OCI-LY1 (cell line): ENCODE measurements around the gene DEPDC5.

ENCODE experiments used
- H2AFZ ChIP-seq: fragments of 200-600 bp; sonication (generic), shearing (Covaris generic); 2 replicates; pipeline ENCODE4 v1.6.0; 2014; ENCODE audit warnings: antibody characterized with exemption, mild to moderate bottlenecking, low read length
- H3F3A ChIP-seq: fragments of 200-600 bp; sonication (generic), shearing (Covaris generic); 2 replicates; pipeline ENCODE4 v1.6.0; 2014; ENCODE audit warnings: mild to moderate bottlenecking, antibody characterized with exemption, low read length, moderate library complexity; ENCODE audit not compliant: insufficient read depth
- H3K27ac ChIP-seq: fragments of 200-600 bp; sonication (generic); 2 replicates; pipeline ENCODE4 v1.5.1; 2014; ENCODE audit warnings: low read length, mixed run types, mild to moderate bottlenecking, low read depth; ENCODE audit not compliant: poor library complexity, severe bottlenecking
- H3K27me3 ChIP-seq: fragments of 200-600 bp; sonication (generic); 2 replicates; pipeline ENCODE4 v1.6.0; 2014; ENCODE audit warnings: antibody characterized with exemption, mild to moderate bottlenecking, low read length, moderate library complexity; ENCODE audit not compliant: insufficient read depth
- H3K36me3 ChIP-seq: fragments of 200-600 bp; sonication (generic); 2 replicates; pipeline ENCODE4 v1.6.1; 2014; ENCODE audit warnings: mild to moderate bottlenecking, antibody characterized with exemption, low read length, moderate library complexity, mixed read lengths; ENCODE audit not compliant: insufficient read depth
- H3K4me1 ChIP-seq: fragments of 200-600 bp; sonication (generic); 2 replicates; pipeline ENCODE4 v1.5.1; 2014; ENCODE audit warnings: mild to moderate bottlenecking, low read length, moderate library complexity; ENCODE audit not compliant: insufficient read depth, severe bottlenecking
- H3K4me2 ChIP-seq: fragments of 200-600 bp; sonication (generic), shearing (Covaris generic); 2 replicates; pipeline ENCODE4 v1.6.1; 2014; ENCODE audit warnings: low read length
- H3K4me3 ChIP-seq: fragments of 200-600 bp; sonication (generic); 2 replicates; pipeline ENCODE4 v1.5.1; 2014; ENCODE audit warnings: low read length, low read depth, mild to moderate bottlenecking, mixed read lengths; ENCODE audit not compliant: poor library complexity, severe bottlenecking
- H3K79me2 ChIP-seq: fragments of 200-600 bp; shearing (Covaris generic); 2 replicates; pipeline ENCODE4 v1.6.1; 2016; ENCODE audit warnings: mixed run types, low read length, mixed read lengths; ENCODE audit not compliant: insufficient read depth
- H3K9ac ChIP-seq: fragments of 200-600 bp; sonication (generic), shearing (Covaris generic); 2 replicates; pipeline ENCODE4 v1.6.1; 2014; ENCODE audit warnings: mild to moderate bottlenecking, low read length, mixed read lengths
- H3K9me2 ChIP-seq: fragments of 200-600 bp; sonication (generic), shearing (Covaris generic); 2 replicates; pipeline ENCODE4 v1.6.1; 2014; ENCODE audit warnings: low read depth, mild to moderate bottlenecking, low read length, mixed read lengths
- H3K9me3 ChIP-seq: fragments of 200-600 bp; shearing (Covaris generic); 2 replicates; pipeline ENCODE4 v1.6.1; 2014; ENCODE audit warnings: low read length, mixed read lengths
- H4K20me1 ChIP-seq: fragments of 200-600 bp; sonication (generic), shearing (Covaris generic); 2 replicates; pipeline ENCODE4 v1.6.0; 2016; ENCODE audit warnings: mild to moderate bottlenecking, low read length; ENCODE audit not compliant: insufficient read depth
- CTCF ChIP-seq: fragments of 200-600 bp; sonication (generic), shearing (Covaris generic); IDR thresholded peaks from 2 replicates; pipeline ENCODE4 v1.5.1; 2017; ENCODE audit warnings: mild to moderate bottlenecking, antibody characterized with exemption, low read length, moderate library complexity, mixed read lengths
- EZH2 ChIP-seq: fragments of 200-600 bp; sonication (generic), shearing (Covaris generic); IDR thresholded peaks from 2 replicates; pipeline ENCODE4 v1.8.0; 2017; ENCODE audit warnings: borderline replicate concordance, mixed run types, mild to moderate bottlenecking, antibody characterized with exemption, low read length, moderate library complexity, mixed read lengths

The DEPDC5 gene

GRCh38 chr22:31952472-31952871 is 198.7 kb downstream of the DEPDC5 start:
- no peaks in the 10 kb centered on the region for H3F3A ChIP-seq
- H3K9ac ChIP-seq: no peak overlapping the region
- peaks cover 82% of the 10 kb centered on the region for H3K36me3 ChIP-seq
- H3K9me3 ChIP-seq: no peaks in the 10 kb centered on the region
- H2AFZ ChIP-seq: no peak overlapping the region
- peaks cover 4% of the 10 kb centered on the region for H3K4me1 ChIP-seq
- no peak overlapping the region for H3K27ac ChIP-seq
- H3K4me2 ChIP-seq: no peak overlapping the region
- H3K79me2 ChIP-seq: peaks cover 58% of the 10 kb centered on the region
- no peaks in the 10 kb centered on the region for H3K27me3 ChIP-seq
- no peaks in the 10 kb centered on the region for H3K9me2 ChIP-seq
- TF ChIP-seq CTCF: no peak
- TF ChIP-seq EZH2: no peak
- no peak overlapping the region for H3K4me3 ChIP-seq
- H4K20me1 ChIP-seq: no peaks in the 10 kb centered on the region

DNA sequence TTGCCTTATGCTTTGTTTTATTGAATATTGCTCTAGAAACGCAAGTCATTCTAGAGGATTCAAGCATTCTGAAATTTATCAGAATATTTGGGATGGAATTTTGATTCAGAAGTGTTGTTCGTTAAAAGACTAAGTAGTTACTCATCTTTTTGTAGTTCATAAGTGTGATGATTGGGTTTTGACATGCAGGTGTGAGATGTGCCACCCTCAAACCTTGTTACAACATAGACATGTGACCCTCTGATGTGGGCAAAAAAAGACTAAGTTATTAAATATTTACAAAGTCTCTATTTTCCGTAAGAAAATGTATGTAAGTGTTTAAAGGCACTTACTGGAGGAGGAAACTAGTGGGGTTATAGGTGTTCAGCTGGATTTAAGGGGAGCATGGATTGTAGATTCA is 199.4 kb downstream of the DEPDC5 start:
- H3K27me3 ChIP-seq: no peaks in the 10 kb centered on the region
- peaks cover 3% of the 10 kb centered on the region for H3K4me1 ChIP-seq
- no peak overlapping the region for H3K9ac ChIP-seq
- H3K79me2 ChIP-seq: peaks cover 50% of the 10 kb centered on the region
- no peak for TF ChIP-seq EZH2
- TF ChIP-seq CTCF: no peak
- no peak overlapping the region for H2AFZ ChIP-seq
- no peak overlapping the region for H3K27ac ChIP-seq
- no peaks in the 10 kb centered on the region for H3K9me3 ChIP-seq
- no peak overlapping the region for H3K4me2 ChIP-seq
- H3K9me2 ChIP-seq: no peaks in the 10 kb centered on the region
- no peak overlapping the region for H3K4me3 ChIP-seq
- H4K20me1 ChIP-seq: no peaks in the 10 kb centered on the region
- peaks cover 82% of the 10 kb centered on the region for H3K36me3 ChIP-seq
- no peaks in the 10 kb centered on the region for H3F3A ChIP-seq

- H3K4me2 ChIP-seq: no peak overlapping the region
- no peaks in the 10 kb centered on the region for H3F3A ChIP-seq
- H3K4me3 ChIP-seq: no peak overlapping the region
- peaks cover 70% of the 10 kb centered on the region for H3K36me3 ChIP-seq
- TF ChIP-seq EZH2 (no peak), CTCF (no peak)
- H3K27ac ChIP-seq: no peak overlapping the region
- H4K20me1 ChIP-seq: no peaks in the 10 kb centered on the region
- H3K9me3 ChIP-seq: no peaks in the 10 kb centered on the region
- peaks cover 41% of the 10 kb centered on the region for H3K79me2 ChIP-seq
- H2AFZ ChIP-seq: no peak overlapping the region
- no peak overlapping the region for H3K9ac ChIP-seq
- H3K4me1 ChIP-seq: peaks cover 3% of the 10 kb centered on the region
- H3K9me2 ChIP-seq: no peaks in the 10 kb centered on the region
- no peaks in the 10 kb centered on the region for H3K27me3 ChIP-seq
Measured at GRCh38 chr22:31954535-31955523, 201.0 kb downstream of the DEPDC5 start.
